SK-N-SH (cell line): Measurements from ENCODE around the gene UQCRHL. TPM values are rescaled to one million over a fixed set of nuclear protein-coding genes. Genes with fewer than 3 reads are reported as not detected.

Source experiments
- CTCF ChIA-PET: fragments of 300-600, 350-600 bp; formaldehyde crosslinking; extraction: SDS; loops from one replicate; lab custom pipeline; 2021; lab: Yijun Ruan, JAX
- POLR2A ChIA-PET: fragments of 350-600 bp; sonication (Branson Sonifier 250); formaldehyde crosslinking; extraction: SDS; loops from one replicate; lab custom pipeline; 2020; ENCODE audit warnings: antibody characterized with exemption, inconsistent platforms; lab: Yijun Ruan, JAX
- DNase-seq: peaks from one replicate; pipeline ENCODE4 v3.0.0; 2012
- H2AFZ ChIP-seq: fragments of 200-600 bp; sonication (generic); 2 replicates; pipeline ENCODE4 v1.8.1; 2016; ENCODE audit warnings: antibody characterized with exemption, mild to moderate bottlenecking, low read depth
- H3F3A ChIP-seq: fragments of 200-600 bp; sonication (generic); replicated peaks from 2 replicates; pipeline ENCODE3; 2016; ENCODE audit warnings: antibody characterized with exemption, mild to moderate bottlenecking; ENCODE audit not compliant: insufficient read depth
- H3K27ac ChIP-seq, 2 experiments: fragments of 200-500 bp in 1 of 2; fragments of 200-600 bp in 1 of 2; sonication (Bioruptor generic) in 1 of 2; sonication (generic), shearing (Covaris generic) in 1 of 2; 2 replicates each; pipeline versions ENCODE4 v1.5.1 to v1.6.1; 2014 to 2016; ENCODE audit warnings: low read depth in 2 of 2, inconsistent platforms in 1 of 2, low read length in 1 of 2, mild to moderate bottlenecking in 1 of 2, mixed read lengths in 1 of 2
- H3K27me3 ChIP-seq: fragments of 200-600 bp; sonication (generic), shearing (Covaris generic); 2 replicates; pipeline ENCODE4 v1.6.1; 2016; ENCODE audit warnings: mixed run types; ENCODE audit not compliant: insufficient read depth
- H3K36me3 ChIP-seq, 2 experiments: fragments of 200-500 bp in 1 of 2; fragments of 200-600 bp in 1 of 2; sonication (Bioruptor generic) in 1 of 2; sonication (generic) in 1 of 2; replicated peaks in 1 of 2; 2 replicates each; pipeline versions ENCODE3 to v1.5.1; 2014 to 2016; ENCODE audit warnings: low read length in 1 of 2, mild to moderate bottlenecking in 1 of 2; ENCODE audit not compliant: insufficient read depth in 2 of 2, control insufficient read depth in 1 of 2
- H3K4me1 ChIP-seq, 2 experiments: fragments of 200-500 bp in 1 of 2; fragments of 200-600 bp in 1 of 2; sonication (Bioruptor generic) in 1 of 2; sonication (generic), shearing (Covaris generic) in 1 of 2; 2 replicates each; pipeline versions ENCODE4 v1.5.1 to v1.6.1; 2014 to 2016; ENCODE audit warnings: low read depth in 1 of 2, low read length in 1 of 2, mixed run types in 1 of 2; ENCODE audit not compliant: insufficient read depth in 2 of 2, control insufficient read depth in 1 of 2
- H3K4me2 ChIP-seq: fragments of 200-600 bp; sonication (generic), shearing (Covaris generic); 2 replicates; pipeline ENCODE4 v1.6.1; 2017; ENCODE audit warnings: mixed run types
- H3K4me3 ChIP-seq, 2 experiments: fragments of 200-500 bp in 1 of 2; fragments of 200-600 bp in 1 of 2; sonication (Bioruptor generic) in 1 of 2; sonication (generic), shearing (Covaris generic) in 1 of 2; 2 replicates each; pipeline versions ENCODE4 v1.5.1 to v1.8.1; 2014 to 2016; ENCODE audit warnings: low read depth in 2 of 2, inconsistent platforms in 1 of 2, low read length in 1 of 2, mild to moderate bottlenecking in 1 of 2, mixed read lengths in 1 of 2, moderate library complexity in 1 of 2
- H3K79me2 ChIP-seq: fragments of 200-600 bp; sonication (generic); 2 replicates; pipeline ENCODE4 v1.8.1; 2017; ENCODE audit warnings: mild to moderate bottlenecking; ENCODE audit not compliant: insufficient read depth
- H3K9ac ChIP-seq: fragments of 200-600 bp; sonication (generic); 2 replicates; pipeline ENCODE4 v1.6.1; 2017; ENCODE audit warnings: mixed run types
- H3K9me2 ChIP-seq: fragments of 200-600 bp; sonication (generic); 2 replicates; pipeline ENCODE4 v1.6.1; 2017; ENCODE audit warnings: mixed run types
- H3K9me3 ChIP-seq: fragments of 200-600 bp; sonication (generic); 2 replicates; pipeline ENCODE4 v1.6.1; 2017; ENCODE audit warnings: mixed run types, mild to moderate bottlenecking, moderate library complexity
- H4K20me1 ChIP-seq: fragments of 200-600 bp; sonication (generic); 2 replicates; pipeline ENCODE4 v1.6.1; 2017; ENCODE audit warnings: mild to moderate bottlenecking, mixed run types; ENCODE audit not compliant: insufficient read depth
- CTCF ChIP-seq: fragments of 200-600 bp; sonication (generic); IDR thresholded peaks from 2 replicates; pipeline ENCODE4 v1.6.1; 2017; ENCODE audit warnings: antibody characterized with exemption, mild to moderate bottlenecking, moderate library complexity
- ELF1 ChIP-seq: IDR thresholded peaks from 2 replicates; pipeline ENCODE4 v1.4.0; 2012
- EP300 ChIP-seq, 2 experiments: IDR thresholded peaks; 2 replicates each; pipeline versions ENCODE4 v1.4.0 to v1.6.1; 2012; ENCODE audit warnings: borderline replicate concordance in 1 of 2, low read depth in 1 of 2, low read length in 1 of 2
- EZH2phosphoT487 ChIP-seq: fragments of 200-600 bp; sonication (generic); IDR thresholded peaks from 2 replicates; pipeline ENCODE4 v1.6.1; 2017; ENCODE audit warnings: low read depth, mixed run types, mild to moderate bottlenecking, antibody characterized with exemption, moderate library complexity, borderline replicate concordance
- FOSL2 ChIP-seq: IDR thresholded peaks from 2 replicates; pipeline ENCODE4 v1.4.0; 2012; ENCODE audit warnings: low read depth, mild to moderate bottlenecking, moderate library complexity, borderline replicate concordance
- FOXJ3 ChIP-seq: sonication (generic); formaldehyde crosslinking; IDR thresholded peaks from 2 replicates; pipeline ENCODE4 v1.5.1; 2020; ENCODE audit warnings: mild to moderate bottlenecking, missing genetic modification reagents
- IRF3 ChIP-seq: fragments of 150-350 bp; IDR thresholded peaks from 2 replicates; pipeline ENCODE4 v1.6.1; 2016; ENCODE audit warnings: mild to moderate bottlenecking, low read depth, low read length
- MAX ChIP-seq: IDR thresholded peaks from 2 replicates; pipeline ENCODE4 v1.4.0; 2012; ENCODE audit warnings: low read depth
- MEF2A ChIP-seq: IDR thresholded peaks from 2 replicates; pipeline ENCODE4 v1.4.0; 2012; ENCODE audit warnings: low read depth, borderline replicate concordance
- MXI1 ChIP-seq: IDR thresholded peaks from 2 replicates; pipeline ENCODE4 v1.6.1; 2012; ENCODE audit warnings: mild to moderate bottlenecking, low read depth, low read length, improper control_type of control experiment
- NRF1 ChIP-seq: IDR thresholded peaks from 2 replicates; pipeline ENCODE4 v1.6.1; 2012; ENCODE audit warnings: low read depth, mild to moderate bottlenecking, low read length
- PBX3 ChIP-seq: IDR thresholded peaks from 2 replicates; pipeline ENCODE4; 2012
- POLR2AphosphoS5 ChIP-seq: IDR thresholded peaks from 2 replicates; pipeline ENCODE4 v1.6.1; 2012; ENCODE audit warnings: low read depth, low read length
- RAD21 ChIP-seq: IDR thresholded peaks from 2 replicates; pipeline ENCODE4 v1.6.1; 2012; ENCODE audit warnings: mild to moderate bottlenecking, low read length
- RXRA ChIP-seq: IDR thresholded peaks from 2 replicates; pipeline ENCODE4 v1.4.0; 2012; ENCODE audit warnings: low read depth, mild to moderate bottlenecking, borderline replicate concordance
- SMC3 ChIP-seq: IDR thresholded peaks from 2 replicates; pipeline ENCODE4 v1.6.1; 2012; ENCODE audit warnings: low read depth, low read length, improper control_type of control experiment
- TAF1 ChIP-seq: IDR thresholded peaks from 2 replicates; pipeline ENCODE4 v1.6.1; 2012; ENCODE audit warnings: low read depth, mild to moderate bottlenecking, low read length, moderate library complexity, borderline replicate concordance
- TEAD4 ChIP-seq: IDR thresholded peaks from 2 replicates; pipeline ENCODE4 v1.4.0; 2012; ENCODE audit warnings: mild to moderate bottlenecking, borderline replicate concordance; ENCODE audit not compliant: insufficient read depth
- USF1 ChIP-seq: IDR thresholded peaks from 2 replicates; pipeline ENCODE4 v1.4.0; 2012; ENCODE audit warnings: low read depth, borderline replicate concordance
- USF2 ChIP-seq: fragments of 150-350 bp; IDR thresholded peaks from 2 replicates; pipeline ENCODE4 v1.6.1; 2017; ENCODE audit warnings: antibody characterized with exemption, low read length, low read depth, borderline replicate concordance
- ZBTB33 ChIP-seq: IDR thresholded peaks from 2 replicates; pipeline ENCODE4 v1.4.0; 2012; ENCODE audit warnings: low read depth, borderline replicate concordance
- WGBS: methylation state at CpG from one replicate; pipeline ENCODE4 v1.1.6; 2017; ENCODE audit warnings: low lambda C conversion rate; 5-methylcytosine and 5-hydroxymethylcytosine counted together
- polyA plus RNA-seq, 3 experiments: library from polyadenylated mRNA; depleted of rRNA; stranded (reverse); fragments of >200 nt; gene quantifications; 2 replicates each; pipeline ENCODE4 v1.2.3, GENCODE V29; 2012

The UQCRHL gene
- polyA plus RNA-seq, 1 of the 3 experiments (the other 2 are of a cell fraction) = 2.8 TPM

GRCh38 chr1:15835741-15836510 lies 28.5 kb upstream of the UQCRHL start:
- 3% methylated on average over 50 of the region's 66 CpGs for WGBS
- peak overlapping the region; percentile 100 for H3K4me2 ChIP-seq
- ChIA-PET CTCF (interaction anchor here (3.3 kb wide), 1 partner anchor 11 kb away, joined by 10 read pairs; the partner anchor contains the start of gene SPEN), POLR2A (interaction anchor here (0.6 to 3.0 kb wide), 4 partner anchors 11 to 50 kb away, joined by 3 to 14 read pairs (median 4); partner anchors contain the start of gene SPEN)
- H3K27ac ChIP-seq = peak overlapping the region; percentile 98 to 100
- peak; percentile 96 for DNase-seq
- H3F3A ChIP-seq = peaks cover 31% of the 10 kb centered on the region
- H3K79me2 ChIP-seq = peaks cover 27% of the 10 kb centered on the region
- no peaks in the 10 kb centered on the region for H4K20me1 ChIP-seq
- no peaks in the 10 kb centered on the region for H3K9me2 ChIP-seq
- peak overlapping the region; percentile 61 to 98 for H3K4me3 ChIP-seq
- H2AFZ ChIP-seq = peak overlapping the region; percentile 92
- peak overlapping the region; percentile 99 for H3K9ac ChIP-seq
- H3K4me1 ChIP-seq = peaks cover 3 to 12% of the 10 kb centered on the region in 2 experiments; a peak in 2 of 4 replicates
- no peaks in the 10 kb centered on the region for H3K27me3 ChIP-seq
- peaks cover 0 to 6% of the 10 kb centered on the region in 2 experiments for H3K36me3 ChIP-seq
- no peaks in the 10 kb centered on the region; the same call in 1 of the 2 replicates for H3K9me3 ChIP-seq
- TF ChIP-seq MXI1 = 0 out of 2 replicates have a peak, but pooled peaks have one; percentile 19
- no peak for TF ChIP-seq USF2
- no peak for TF ChIP-seq TEAD4
- peak; percentile 97 for TF ChIP-seq NRF1
- TF ChIP-seq FOSL2 = no peak
- no peak for TF ChIP-seq EZH2phosphoT487
- no peak for TF ChIP-seq MEF2A
- no peak for TF ChIP-seq SMC3
- TF ChIP-seq ZBTB33 = no peak
- no peak for TF ChIP-seq PBX3
- TF ChIP-seq RXRA = no peak
- TF ChIP-seq USF1 = no peak
- no peak for TF ChIP-seq FOXJ3 (CRISPR knock-in tag)
- peak; percentile 43 for TF ChIP-seq ELF1
- no peak; the same call in 1 of the 2 replicates for TF ChIP-seq RAD21
- TF ChIP-seq IRF3 = no peak
- TF ChIP-seq CTCF = no peak
- TF ChIP-seq POLR2AphosphoS5 = peak; percentile 90
- TF ChIP-seq TAF1 = peak; percentile 28
- TF ChIP-seq EP300 (IDR thresholded peaks at IDR 0.05; ENCODE audit: borderline replicate concordance in 1 of 2, low read depth in 1 of 2, low read length in 1 of 2) = peak in 1 of 2 experiments; percentile 46; a peak in 3 of 4 replicates
- peak; percentile 66 for TF ChIP-seq MAX
